ENCODE results near the gene ZNF407.

ZNF407 gene

GRCh38 chr18:74828200-74828599 lies 230.5 kb downstream of the ZNF407 start:
- Histone ChIP-seq H3K27me3 (ENCODE audit: control insufficient read depth, low read length) (no peaks in the 10 kb centered on the region), H3F3A (ENCODE audit: control insufficient read depth, insufficient read depth) (no peaks in the 10 kb centered on the region; the same call in 1 of the 2 replicates), H3K36me3 (ENCODE audit: control insufficient read depth, low read length) (peaks cover under 1% of the 10 kb centered on the region), H3K79me2 (ENCODE audit: control insufficient read depth, low read length) (no peaks in the 10 kb centered on the region), H3K4me1 (ENCODE audit: control insufficient read depth, low read length) (peaks cover 12% of the 10 kb centered on the region), H3K4me2 (ENCODE audit: low read length) (no peak overlapping the region), H3K9me2 (replicated peaks; ENCODE audit: control insufficient read depth, low read length) (no peaks in the 10 kb centered on the region), H3K9me3 (ENCODE audit: control insufficient read depth, insufficient read depth, low read length) (no peaks in the 10 kb centered on the region), H4K20me1 (ENCODE audit: control insufficient read depth, insufficient read depth, low read depth, low read length) (no peaks in the 10 kb centered on the region), H3K4me3 (ENCODE audit: low read length) (no peak overlapping the region), H3K27ac (ENCODE audit: low read depth, low read length) (no peak overlapping the region)
- TF ChIP-seq EZH2phosphoT487 (IDR thresholded peaks at IDR 0.05; ENCODE audit: borderline replicate concordance, low read length) (no peak), CTCF (IDR thresholded peaks at IDR 0.05; ENCODE audit: low read depth, low read length, poor library complexity, severe bottlenecking) (no peak)

GRCh38 chr18:74831571-74832250 lies 234.0 kb downstream of the ZNF407 start:
- H4K20me1 ChIP-seq (ENCODE audit: control insufficient read depth, insufficient read depth, low read depth, low read length): no peaks in the 10 kb centered on the region
- H3K27ac ChIP-seq (ENCODE audit: low read depth, low read length): no peak overlapping the region
- H3K4me1 ChIP-seq (ENCODE audit: control insufficient read depth, low read length): no peaks in the 10 kb centered on the region
- H3F3A ChIP-seq (ENCODE audit: control insufficient read depth, insufficient read depth): no peaks in the 10 kb centered on the region; the same call in 1 of the 2 replicates
- no peak overlapping the region for H3K4me3 ChIP-seq (ENCODE audit: low read length)
- H3K9me2 ChIP-seq (replicated peaks; ENCODE audit: control insufficient read depth, low read length): no peaks in the 10 kb centered on the region
- H3K27me3 ChIP-seq (ENCODE audit: control insufficient read depth, low read length): no peaks in the 10 kb centered on the region
- no peaks in the 10 kb centered on the region for H3K79me2 ChIP-seq (ENCODE audit: control insufficient read depth, low read length)
- TF ChIP-seq EZH2phosphoT487 (IDR thresholded peaks at IDR 0.05; ENCODE audit: borderline replicate concordance, low read length) (no peak), CTCF (IDR thresholded peaks at IDR 0.05; ENCODE audit: low read depth, low read length, poor library complexity, severe bottlenecking) (no peak)
- H3K36me3 ChIP-seq (ENCODE audit: control insufficient read depth, low read length): no peaks in the 10 kb centered on the region
- H3K9me3 ChIP-seq (ENCODE audit: control insufficient read depth, insufficient read depth, low read length): no peaks in the 10 kb centered on the region
- H3K4me2 ChIP-seq (ENCODE audit: low read length): no peak overlapping the region

- H3K9me2 ChIP-seq (replicated peaks; ENCODE audit: control insufficient read depth, low read length): no peaks in the 10 kb centered on the region
- no peaks in the 10 kb centered on the region for H3K27me3 ChIP-seq (ENCODE audit: control insufficient read depth, low read length)
- no peaks in the 10 kb centered on the region for H3K79me2 ChIP-seq (ENCODE audit: control insufficient read depth, low read length)
- no peaks in the 10 kb centered on the region for H3K36me3 ChIP-seq (ENCODE audit: control insufficient read depth, low read length)
- no peaks in the 10 kb centered on the region for H3K4me1 ChIP-seq (ENCODE audit: control insufficient read depth, low read length)
- TF ChIP-seq EZH2phosphoT487 (IDR thresholded peaks at IDR 0.05; ENCODE audit: borderline replicate concordance, low read length): no peak
- TF ChIP-seq CTCF (IDR thresholded peaks at IDR 0.05; ENCODE audit: low read depth, low read length, poor library complexity, severe bottlenecking): no peak
- no peaks in the 10 kb centered on the region for H4K20me1 ChIP-seq (ENCODE audit: control insufficient read depth, insufficient read depth, low read depth, low read length)
- no peak overlapping the region for H3K4me3 ChIP-seq (ENCODE audit: low read length)
- H3K9me3 ChIP-seq (ENCODE audit: control insufficient read depth, insufficient read depth, low read length): no peaks in the 10 kb centered on the region
- no peak overlapping the region for H3K27ac ChIP-seq (ENCODE audit: low read depth, low read length)
- H3F3A ChIP-seq (ENCODE audit: control insufficient read depth, insufficient read depth): no peaks in the 10 kb centered on the region; the same call in 1 of the 2 replicates
- H3K4me2 ChIP-seq (ENCODE audit: low read length): no peak overlapping the region
These were observed 234.7 kb downstream of the ZNF407 start for GRCh38 chr18:74832381-74832780.
